Measurements from ENCODE around the gene EFL1.
A peak's percentile ranks its signal among the peaks of the same experiment; 100 is the strongest.
"Not testable (repeated sequence)": the region's sequence is repeated elsewhere in the genome, so short reads cannot be mapped to it uniquely, and the experiment has no call there.

EFL1 gene

GRCh38 chr15:82281276-82281675 lies 18.7 kb upstream of the EFL1 start:
- DNase-seq (ENCODE audit: low read depth in 2 of 2) = not testable (repeated sequence)

- DNase-seq (ENCODE audit: low read depth in 2 of 2) = no peak
Measured at GRCh38 chr15:82275410-82275809, 12.9 kb upstream of the EFL1 start.

- DNase-seq (ENCODE audit: low read depth in 2 of 2) = no peak
Measured at GRCh38 chr15:82272154-82272553, 9.6 kb upstream of the EFL1 start.

- DNase-seq (ENCODE audit: low read depth in 2 of 2) = not testable (repeated sequence)
Measured at GRCh38 chr15:82268454-82268853, 5.9 kb upstream of the EFL1 start.

- not testable (repeated sequence) for DNase-seq (ENCODE audit: low read depth in 2 of 2)
Measured at GRCh38 chr15:82267137-82267536, 4.6 kb upstream of the EFL1 start.

- DNase-seq (ENCODE audit: low read depth in 2 of 2) = no peak
Measured at GRCh38 chr15:82263350-82263749, 816 bp upstream of the EFL1 start.

- peak in 1 of 2 donors; percentile 7 for DNase-seq (ENCODE audit: low read depth in 2 of 2)
Measured at GRCh38 chr15:82261566-82262421, 740 bp downstream of the EFL1 start.

- not testable (repeated sequence) for DNase-seq (ENCODE audit: low read depth in 2 of 2)
Measured at GRCh38 chr15:82248261-82248660, 14.3 kb downstream of the EFL1 start.

- DNase-seq (ENCODE audit: low read depth in 2 of 2) = not testable (repeated sequence)
Measured at GRCh38 chr15:82245956-82246355, 16.6 kb downstream of the EFL1 start.

GRCh38 chr15:82243644-82244043 lies 18.9 kb downstream of the EFL1 start:
- DNase-seq (ENCODE audit: low read depth in 2 of 2) = not testable (repeated sequence)

- not testable (repeated sequence) for DNase-seq (ENCODE audit: low read depth in 2 of 2)
Measured at GRCh38 chr15:82241836-82242499, 20.6 kb downstream of the EFL1 start.

GRCh38 chr15:82239685-82240391 lies 22.7 kb downstream of the EFL1 start:
- no peak for DNase-seq (ENCODE audit: low read depth in 2 of 2)

- DNase-seq (ENCODE audit: low read depth in 2 of 2) = not testable (repeated sequence)
Measured at GRCh38 chr15:82237944-82238534, 24.5 kb downstream of the EFL1 start.

GRCh38 chr15:82231842-82232241 lies 30.7 kb downstream of the EFL1 start:
- no peak for DNase-seq (ENCODE audit: low read depth in 2 of 2)

GRCh38 chr15:82231233-82231632 lies 31.3 kb downstream of the EFL1 start:
- DNase-seq (ENCODE audit: low read depth in 2 of 2) = no peak

- no peak for DNase-seq (ENCODE audit: low read depth in 2 of 2)
Measured at GRCh38 chr15:82228750-82229149, 33.8 kb downstream of the EFL1 start.

GRCh38 chr15:82221535-82221934 lies 41.0 kb downstream of the EFL1 start:
- DNase-seq (ENCODE audit: low read depth in 2 of 2) = peak in 1 of 2 donors; percentile 2

- DNase-seq (ENCODE audit: low read depth in 2 of 2) = not testable (repeated sequence)
Measured at GRCh38 chr15:82216092-82216491, 46.4 kb downstream of the EFL1 start.

GRCh38 chr15:82212201-82212600 lies 50.3 kb downstream of the EFL1 start:
- not testable (repeated sequence) for DNase-seq (ENCODE audit: low read depth in 2 of 2)

GRCh38 chr15:82210066-82210597 lies 52.4 kb downstream of the EFL1 start:
- not testable (repeated sequence) for DNase-seq (ENCODE audit: low read depth in 2 of 2)

- DNase-seq (ENCODE audit: low read depth in 2 of 2) = not testable (repeated sequence)
Measured at GRCh38 chr15:82204575-82204974, 58.0 kb downstream of the EFL1 start.

All from stimulated activated CD4-positive, alpha-beta T cell treated with anti-CD3 and anti-CD28 coated beads, Interleukin-1b, Interleukin-23, amount 100 ng/mL, for 4 hours (primary cell).